ENCODE measurements around the gene RIMKLA.

DNA sequence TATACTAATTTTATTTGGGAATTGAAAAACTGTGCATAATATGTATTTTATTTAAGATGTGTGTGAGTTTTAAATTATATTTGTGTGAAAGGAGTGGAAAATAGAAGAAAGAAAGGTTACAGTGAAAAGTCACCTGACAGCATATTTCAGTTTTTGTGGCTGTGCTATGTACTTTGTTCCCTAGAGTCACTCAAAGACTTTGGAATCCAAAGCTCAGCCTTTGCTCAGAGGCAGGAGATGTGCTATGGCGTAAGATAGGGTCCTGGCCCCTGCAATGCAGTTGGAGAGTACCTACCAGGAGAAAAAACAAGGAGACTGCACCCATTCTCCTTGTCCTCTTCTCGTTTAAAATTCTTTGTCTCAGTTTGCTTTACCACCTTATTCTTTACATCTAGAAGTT, 85.4 kb downstream of the RIMKLA start:
- TF ChIP-seq POLR2A (IDR thresholded peaks at IDR 0.05), result no peak
- TF ChIP-seq, protein P1, sequence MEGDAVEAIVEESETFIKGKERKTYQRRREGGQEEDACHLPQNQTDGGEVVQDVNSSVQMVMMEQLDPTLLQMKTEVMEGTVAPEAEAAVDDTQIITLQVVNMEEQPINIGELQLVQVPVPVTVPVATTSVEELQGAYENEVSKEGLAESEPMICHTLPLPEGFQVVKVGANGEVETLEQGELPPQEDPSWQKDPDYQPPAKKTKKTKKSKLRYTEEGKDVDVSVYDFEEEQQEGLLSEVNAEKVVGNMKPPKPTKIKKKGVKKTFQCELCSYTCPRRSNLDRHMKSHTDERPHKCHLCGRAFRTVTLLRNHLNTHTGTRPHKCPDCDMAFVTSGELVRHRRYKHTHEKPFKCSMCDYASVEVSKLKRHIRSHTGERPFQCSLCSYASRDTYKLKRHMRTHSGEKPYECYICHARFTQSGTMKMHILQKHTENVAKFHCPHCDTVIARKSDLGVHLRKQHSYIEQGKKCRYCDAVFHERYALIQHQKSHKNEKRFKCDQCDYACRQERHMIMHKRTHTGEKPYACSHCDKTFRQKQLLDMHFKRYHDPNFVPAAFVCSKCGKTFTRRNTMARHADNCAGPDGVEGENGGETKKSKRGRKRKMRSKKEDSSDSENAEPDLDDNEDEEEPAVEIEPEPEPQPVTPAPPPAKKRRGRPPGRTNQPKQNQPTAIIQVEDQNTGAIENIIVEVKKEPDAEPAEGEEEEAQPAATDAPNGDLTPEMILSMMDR (IDR thresholded peaks at IDR 0.05), result no peak
